ENCODE data around the gene UBE2D2. TPM values are rescaled to one million over a fixed set of nuclear protein-coding genes. Genes with fewer than 3 reads are reported as not detected.
A peak's percentile ranks its signal among the peaks of the same experiment; 100 is the strongest.

Gene UBE2D2
- total and polyA plus RNA-seq, 9 donors, result 66.8 to 230 (median 117) TPM

- no peak overlapping the region for H3K27ac ChIP-seq
- no peak for DNase-seq
- no peak for TF ChIP-seq POLR2A (IDR thresholded peaks at IDR 0.05)
- TF ChIP-seq CTCF (IDR thresholded peaks at IDR 0.05), result no peak
- no peak for TF ChIP-seq EP300 (IDR thresholded peaks at IDR 0.05)
- H3K27me3 ChIP-seq, result no peaks in the 10 kb centered on the region
- H3K4me1 ChIP-seq (ENCODE audit: insufficient read depth), result peaks cover 3% of the 10 kb centered on the region
- intact Hi-C loops (cut with DNase I), result loop anchor here in 2 of 4 donors (1.0 to 10.0 kb wide), 2 partner anchors 69 to 92 kb away; no protein-coding TSS in a partner anchor
- H3K4me3 ChIP-seq, result no peak overlapping the region
- H3K36me3 ChIP-seq, result no peaks in the 10 kb centered on the region
- WGBS, 3 donors, result 80 to 87% (median 85%) methylated on average over 6 of the region's 6 CpGs
- H3K9me3 ChIP-seq, result no peaks in the 10 kb centered on the region
These were observed 47.2 kb upstream of the UBE2D2 start for GRCh38 chr5:139513852-139514485.

- Histone ChIP-seq H3K9me3 (no peaks in the 10 kb centered on the region), H3K27me3 (no peaks in the 10 kb centered on the region), H3K4me3 (no peak overlapping the region), H3K4me1 (ENCODE audit: insufficient read depth) (peaks cover 3% of the 10 kb centered on the region), H3K27ac (no peak overlapping the region), H3K36me3 (no peaks in the 10 kb centered on the region)
- 83 to 88% (median 84%) methylated on average over 2 of the region's 2 CpGs for WGBS, 3 donors
- intact Hi-C loops (cut with DNase I), result loop anchor here in 1 of 4 donors (10.0 kb wide), 1 partner anchor 70 kb away; no protein-coding TSS in a partner anchor
- no peak for DNase-seq
- TF ChIP-seq EP300 (IDR thresholded peaks at IDR 0.05) (no peak), CTCF (IDR thresholded peaks at IDR 0.05) (no peak), POLR2A (IDR thresholded peaks at IDR 0.05) (no peak)
These were observed 46.7 kb upstream of the UBE2D2 start for GRCh38 chr5:139514486-139514856.

GRCh38 chr5:139517683-139518564, 43.2 kb upstream of the UBE2D2 start:
- H3K4me1 ChIP-seq (ENCODE audit: insufficient read depth), result peaks cover 3% of the 10 kb centered on the region
- H3K9me3 ChIP-seq, result no peaks in the 10 kb centered on the region
- 3 to 4% (median 3%) methylated on average over 32 to 56 of the region's 56 CpGs for WGBS, 3 donors
- H3K27ac ChIP-seq, result peak overlapping the region; percentile 15 to 75
- no peaks in the 10 kb centered on the region for H3K27me3 ChIP-seq
- TF ChIP-seq EP300 (IDR thresholded peaks at IDR 0.05) (no peak), POLR2A (IDR thresholded peaks at IDR 0.05) (peak; percentile 60), CTCF (IDR thresholded peaks at IDR 0.05) (peak; percentile 95 to 99 (median 98))
- peak; percentile 93 to 99 (median 95) for DNase-seq
- H3K36me3 ChIP-seq, result no peaks in the 10 kb centered on the region
- intact Hi-C loops (cut with DNase I), result loop anchor here in 3 of 4 donors (5.0 to 10.0 kb wide), 4 partner anchors 73 to 101 kb away; partner anchors contain the start of gene DNAJC18 (in 1 of the 3)
- peak overlapping the region; percentile 40 for H3K4me3 ChIP-seq

DNA sequence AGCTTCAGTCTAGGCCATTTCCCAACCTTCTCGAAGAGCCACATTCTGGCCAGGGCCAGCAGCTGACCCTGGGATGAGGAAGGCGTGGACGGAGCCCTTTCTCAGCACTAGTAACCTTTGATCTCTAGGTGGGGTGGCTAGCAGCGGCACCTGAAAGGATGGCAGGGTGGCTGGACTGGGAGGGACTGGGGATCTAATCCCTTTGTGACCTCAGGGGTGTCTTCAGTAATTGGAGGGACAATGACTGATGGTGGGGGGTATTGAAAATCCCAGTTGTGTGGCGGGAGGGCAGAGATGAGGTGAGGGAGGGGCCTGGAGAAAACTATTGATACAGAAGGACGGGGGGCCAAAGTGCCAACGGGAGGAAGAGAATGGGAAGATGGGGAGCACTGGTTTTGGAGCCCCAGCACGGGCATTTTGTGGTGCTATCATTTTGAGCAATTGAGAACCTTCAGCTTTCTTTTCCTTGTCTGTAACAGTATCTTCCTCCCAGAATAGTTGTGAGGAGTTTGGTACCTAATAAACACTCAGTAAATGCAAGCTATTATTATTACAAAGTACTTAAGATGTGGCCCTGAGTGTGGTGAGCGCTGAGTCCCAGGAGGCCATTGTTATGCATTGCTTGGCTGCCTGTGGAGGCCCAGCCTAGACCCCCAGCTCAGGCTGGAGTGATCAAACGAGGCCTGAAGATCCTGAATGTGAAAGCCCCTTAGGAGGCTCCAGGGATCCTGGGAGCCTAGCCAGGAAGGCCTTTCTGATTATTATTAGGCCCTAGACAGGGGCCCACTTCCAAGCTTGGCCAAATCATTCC, 37.3 kb upstream of the UBE2D2 start:
- WGBS, 3 donors, result 78 to 79% (median 79%) methylated on average over 10 of the region's 10 CpGs
- TF ChIP-seq EP300 (IDR thresholded peaks at IDR 0.05), result no peak
- TF ChIP-seq POLR2A (IDR thresholded peaks at IDR 0.05), result no peak
- no peak for TF ChIP-seq CTCF (IDR thresholded peaks at IDR 0.05)
- Histone ChIP-seq H3K4me3 (no peak overlapping the region), H3K9me3 (no peaks in the 10 kb centered on the region), H3K4me1 (ENCODE audit: insufficient read depth) (no peaks in the 10 kb centered on the region), H3K27ac (no peak overlapping the region), H3K27me3 (no peaks in the 10 kb centered on the region), H3K36me3 (no peaks in the 10 kb centered on the region)
- DNase-seq, result no peak
- intact Hi-C loops (cut with DNase I), result no loop called here

All from ovary (tissue), 9 donors.